Suprapubic skin (tissue), 4 donors: Measurements from ENCODE around the gene INPP5F. TPM values are rescaled to one million over a fixed set of nuclear protein-coding genes. Genes with fewer than 3 reads are reported as not detected.
"Not testable (repeated sequence)": the region's sequence is repeated elsewhere in the genome, so short reads cannot be mapped to it uniquely, and the experiment has no call there.

Source experiments
- DNase-seq, 2 donors: peaks; one replicate each; pipeline ENCODE4 v3.0.0-alpha.2; 2019; ENCODE audit warnings: low spot score in 2 of 2
- H3K27ac ChIP-seq: fragments of 200-600 bp; sonication (generic); one replicate; pipeline ENCODE4 v1.5.1; 2019
- H3K27me3 ChIP-seq: fragments of 200-600 bp; sonication (generic); one replicate; pipeline ENCODE4 v1.5.1; 2019
- H3K36me3 ChIP-seq: fragments of 200-600 bp; sonication (generic); one replicate; pipeline ENCODE4 v1.5.1; 2019
- H3K4me1 ChIP-seq: fragments of 200-600 bp; sonication (generic); one replicate; pipeline ENCODE4 v1.5.1; 2019
- H3K4me3 ChIP-seq: fragments of 200-600 bp; sonication (generic); one replicate; pipeline ENCODE4 v1.5.1; 2019; ENCODE audit warnings: mild to moderate bottlenecking
- H3K9me3 ChIP-seq: fragments of 200-600 bp; sonication (generic); one replicate; pipeline ENCODE4 v1.5.1; 2019
- EP300 ChIP-seq: sonication (generic); formaldehyde crosslinking; IDR thresholded peaks from one replicate; pipeline ENCODE4 v1.6.1; 2017; ENCODE audit warnings: antibody characterized with exemption
- POLR2A ChIP-seq, 2 donors: fragments of 450-650 bp; IDR thresholded peaks; one replicate each; pipeline ENCODE4 v1.6.1; 2017; ENCODE audit warnings: antibody characterized with exemption in 2 of 2, mild to moderate bottlenecking in 2 of 2, moderate library complexity in 2 of 2
- POLR2AphosphoS5 ChIP-seq, 3 donors: sonication (generic); formaldehyde crosslinking; IDR thresholded peaks; one replicate each; pipeline ENCODE4 v1.6.1; 2017; ENCODE audit warnings: antibody characterized with exemption in 3 of 3
- WGBS: methylation state at CpG from one replicate; pipeline ENCODE4 v1.1.5; 2018; 5-methylcytosine and 5-hydroxymethylcytosine counted together
- total RNA-seq, 4 donors: library from RNA; depleted of rRNA; stranded (reverse); fragments of >200 nt; gene quantifications; one replicate each; pipeline ENCODE4 v1.1.0, GENCODE V29; 2016
- TF ChIP-seq, protein P1 (sequence below), 2 donors: fragments of 200-600 bp in 1 of 2; fragments of 450-650 bp in 1 of 2; sonication (generic) in 1 of 2; IDR thresholded peaks; one replicate each; pipeline ENCODE4 v1.5.1; 2016 to 2019; ENCODE audit warnings: antibody characterized with exemption in 2 of 2, mild to moderate bottlenecking in 1 of 2, moderate library complexity in 1 of 2

Gene INPP5F
- total RNA-seq, 4 donors from 2014 or later, result 16.1 to 38.6 (median 19.3) TPM

DNA sequence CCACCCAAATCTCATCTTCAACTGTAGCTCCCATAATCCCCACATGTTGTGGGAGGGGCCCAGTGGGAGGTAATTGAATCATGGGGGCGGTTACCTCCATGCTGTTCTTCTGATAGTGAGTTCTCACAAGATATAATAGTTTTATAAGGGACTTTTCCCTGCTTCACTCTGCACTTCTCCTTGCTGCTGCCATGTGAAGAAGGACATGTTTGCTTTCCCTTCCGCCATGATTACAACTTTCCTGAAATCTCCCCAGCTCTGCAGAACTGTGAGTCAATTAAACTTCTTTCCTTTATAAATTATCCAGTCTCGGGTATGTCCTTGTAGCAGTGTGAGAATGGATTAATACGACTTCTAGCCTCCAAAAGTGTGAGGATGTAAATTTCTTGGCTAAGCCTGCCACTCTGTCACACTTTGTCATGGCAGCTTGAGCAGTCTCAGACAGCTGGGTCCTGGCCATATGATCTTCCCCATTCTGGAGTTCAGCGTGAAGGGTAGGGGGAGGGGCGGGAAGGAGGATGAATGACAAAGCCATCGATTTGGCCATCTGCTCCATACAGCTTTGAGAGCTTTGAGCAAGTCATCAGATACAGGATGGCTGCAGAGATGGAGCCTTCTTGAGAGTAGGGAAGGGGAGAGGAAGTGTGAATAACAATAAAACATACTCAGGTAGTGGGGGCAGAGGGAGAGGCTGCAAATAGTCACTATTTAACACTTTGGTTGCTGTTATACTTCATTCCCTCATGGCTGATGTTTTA lies 19.1 kb upstream of the INPP5F start:
- H3K36me3 ChIP-seq, result no peaks in the 10 kb centered on the region
- TF ChIP-seq POLR2AphosphoS5 (IDR thresholded peaks at IDR 0.05) (no peak), EP300 (no peak), POLR2A (IDR thresholded peaks at IDR 0.05) (no peak)
- TF ChIP-seq, protein P1, sequence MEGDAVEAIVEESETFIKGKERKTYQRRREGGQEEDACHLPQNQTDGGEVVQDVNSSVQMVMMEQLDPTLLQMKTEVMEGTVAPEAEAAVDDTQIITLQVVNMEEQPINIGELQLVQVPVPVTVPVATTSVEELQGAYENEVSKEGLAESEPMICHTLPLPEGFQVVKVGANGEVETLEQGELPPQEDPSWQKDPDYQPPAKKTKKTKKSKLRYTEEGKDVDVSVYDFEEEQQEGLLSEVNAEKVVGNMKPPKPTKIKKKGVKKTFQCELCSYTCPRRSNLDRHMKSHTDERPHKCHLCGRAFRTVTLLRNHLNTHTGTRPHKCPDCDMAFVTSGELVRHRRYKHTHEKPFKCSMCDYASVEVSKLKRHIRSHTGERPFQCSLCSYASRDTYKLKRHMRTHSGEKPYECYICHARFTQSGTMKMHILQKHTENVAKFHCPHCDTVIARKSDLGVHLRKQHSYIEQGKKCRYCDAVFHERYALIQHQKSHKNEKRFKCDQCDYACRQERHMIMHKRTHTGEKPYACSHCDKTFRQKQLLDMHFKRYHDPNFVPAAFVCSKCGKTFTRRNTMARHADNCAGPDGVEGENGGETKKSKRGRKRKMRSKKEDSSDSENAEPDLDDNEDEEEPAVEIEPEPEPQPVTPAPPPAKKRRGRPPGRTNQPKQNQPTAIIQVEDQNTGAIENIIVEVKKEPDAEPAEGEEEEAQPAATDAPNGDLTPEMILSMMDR (IDR thresholded peaks at IDR 0.05), result no peak
- 76% methylated on average over 7 of the region's 7 CpGs for WGBS
- no peak overlapping the region for H3K27ac ChIP-seq
- H3K4me3 ChIP-seq, result no peak overlapping the region
- H3K27me3 ChIP-seq, result no peaks in the 10 kb centered on the region
- no peak for DNase-seq
- H3K9me3 ChIP-seq, result no peaks in the 10 kb centered on the region
- H3K4me1 ChIP-seq, result no peaks in the 10 kb centered on the region

DNA sequence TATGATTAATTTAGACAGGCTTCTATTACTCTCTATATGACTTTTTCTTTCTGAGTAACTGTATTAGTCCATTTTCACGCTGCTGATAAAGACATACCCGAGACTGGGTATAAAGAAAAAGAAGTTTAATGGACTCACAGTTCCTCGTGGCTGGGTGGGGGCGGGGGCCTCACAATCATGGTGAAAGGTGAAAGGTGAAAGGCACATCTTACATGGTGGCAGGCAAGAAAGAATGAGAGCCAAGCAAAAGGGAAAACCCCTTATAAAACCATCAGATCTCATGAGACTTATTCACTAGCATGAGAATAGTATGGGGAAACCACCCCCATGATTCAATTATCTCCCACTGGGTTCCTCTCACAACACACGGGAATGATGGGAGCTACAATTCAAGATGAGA lies 18.5 kb upstream of the INPP5F start:
- not testable (repeated sequence) for H3K4me1 ChIP-seq, H3K9me3 ChIP-seq, H3K36me3 ChIP-seq, H3K27me3 ChIP-seq, H3K4me3 ChIP-seq, H3K27ac ChIP-seq, DNase-seq
- 89% methylated on average over 5 of the region's 5 CpGs for WGBS

DNA sequence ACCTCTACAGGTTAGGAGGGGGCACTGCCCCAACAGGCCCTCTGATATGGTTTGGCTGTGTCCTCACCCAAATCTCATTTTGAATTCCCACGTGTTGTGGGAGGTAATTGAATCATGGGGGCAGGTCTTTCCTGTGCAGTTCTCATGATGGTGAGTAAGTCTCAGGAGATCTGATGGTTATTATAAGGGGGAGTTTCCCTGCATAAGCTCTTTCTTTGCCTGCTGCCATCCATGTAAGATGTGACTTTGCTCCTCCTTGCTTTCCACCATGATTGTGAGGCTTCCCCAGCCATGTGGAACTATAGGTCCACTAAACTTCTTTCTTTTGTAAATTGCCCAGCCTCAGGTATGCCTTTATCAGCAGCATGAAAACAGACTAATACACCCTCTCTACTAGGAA lies 14.9 kb upstream of the INPP5F start:
- H3K27me3 ChIP-seq, H3K36me3 ChIP-seq, H3K9me3 ChIP-seq, H3K27ac ChIP-seq, DNase-seq, H3K4me3 ChIP-seq, H3K4me1 ChIP-seq: not testable (repeated sequence)
- WGBS, result 45% methylated on average over 1 of the region's 1 CpG

DNA sequence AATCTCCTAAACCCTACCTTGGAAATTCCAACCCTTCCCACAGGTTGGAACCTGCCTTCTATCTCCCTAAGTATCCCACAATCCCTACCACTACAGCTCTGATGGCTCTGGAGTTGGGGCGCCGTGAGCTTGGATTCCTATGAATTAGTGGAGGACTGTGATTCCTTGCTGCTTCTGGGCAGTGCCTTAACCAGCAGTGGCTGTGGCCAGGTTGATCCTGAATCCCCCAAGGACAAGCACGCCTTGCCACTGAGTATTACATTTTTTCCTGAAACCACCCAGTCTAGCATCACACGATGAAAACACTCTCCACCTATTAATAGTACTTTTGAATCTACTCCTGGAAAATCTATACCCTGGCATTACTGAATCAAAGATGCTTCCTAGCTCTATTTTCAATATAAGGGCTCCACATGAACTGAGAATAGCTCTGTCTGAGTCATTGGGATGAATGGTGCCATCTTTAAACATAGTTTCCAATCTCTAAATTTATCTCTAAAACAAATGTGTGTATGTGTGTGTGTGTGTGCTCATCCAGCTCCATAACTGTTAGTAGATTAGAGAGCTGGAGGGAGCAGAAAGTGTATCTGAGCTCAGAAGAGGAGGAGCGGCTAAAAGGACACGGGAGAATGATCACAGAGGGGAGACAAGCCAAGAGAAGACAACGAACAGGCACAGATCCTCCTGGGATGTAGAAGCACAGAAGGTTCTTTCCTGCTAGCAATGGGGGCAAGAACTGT lies 11.9 kb upstream of the INPP5F start:
- TF ChIP-seq EP300, result no peak
- TF ChIP-seq, protein P1 (IDR thresholded peaks at IDR 0.05), result no peak
- TF ChIP-seq POLR2AphosphoS5 (IDR thresholded peaks at IDR 0.05), result no peak
- H3K27ac ChIP-seq, result no peak overlapping the region
- WGBS, result 62% methylated on average over 7 of the region's 7 CpGs
- H3K4me3 ChIP-seq, result no peak overlapping the region
- no peaks in the 10 kb centered on the region for H3K9me3 ChIP-seq
- no peaks in the 10 kb centered on the region for H3K4me1 ChIP-seq
- no peaks in the 10 kb centered on the region for H3K36me3 ChIP-seq
- DNase-seq, result no peak
- H3K27me3 ChIP-seq, result no peaks in the 10 kb centered on the region

DNA sequence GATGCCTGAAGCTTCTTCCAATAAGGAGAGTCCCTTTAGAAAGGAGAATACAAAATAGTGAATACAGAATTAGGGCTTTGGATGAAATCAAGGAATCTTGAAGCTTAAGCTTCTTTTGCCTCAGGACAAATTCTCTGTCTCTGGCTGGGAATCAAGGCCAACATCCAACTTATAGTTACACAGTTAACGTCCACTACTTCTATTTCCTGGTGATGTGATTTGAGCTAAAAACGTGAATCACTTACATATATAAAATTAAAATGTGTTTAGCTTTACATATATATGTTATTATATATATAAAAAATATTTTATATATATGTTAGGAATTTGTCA lies 11.4 kb upstream of the INPP5F start:
- H3K4me3 ChIP-seq, result no peak overlapping the region
- H3K27me3 ChIP-seq, result no peaks in the 10 kb centered on the region
- H3K36me3 ChIP-seq, result no peaks in the 10 kb centered on the region
- TF ChIP-seq EP300 (no peak), POLR2A (IDR thresholded peaks at IDR 0.05) (no peak), POLR2AphosphoS5 (IDR thresholded peaks at IDR 0.05) (no peak)
- TF ChIP-seq, protein P1 (IDR thresholded peaks at IDR 0.05), result no peak
- DNase-seq, result no peak
- H3K4me1 ChIP-seq, result no peaks in the 10 kb centered on the region
- no peak overlapping the region for H3K27ac ChIP-seq
- H3K9me3 ChIP-seq, result no peaks in the 10 kb centered on the region
- 42% methylated on average over 2 of the region's 2 CpGs for WGBS

DNA sequence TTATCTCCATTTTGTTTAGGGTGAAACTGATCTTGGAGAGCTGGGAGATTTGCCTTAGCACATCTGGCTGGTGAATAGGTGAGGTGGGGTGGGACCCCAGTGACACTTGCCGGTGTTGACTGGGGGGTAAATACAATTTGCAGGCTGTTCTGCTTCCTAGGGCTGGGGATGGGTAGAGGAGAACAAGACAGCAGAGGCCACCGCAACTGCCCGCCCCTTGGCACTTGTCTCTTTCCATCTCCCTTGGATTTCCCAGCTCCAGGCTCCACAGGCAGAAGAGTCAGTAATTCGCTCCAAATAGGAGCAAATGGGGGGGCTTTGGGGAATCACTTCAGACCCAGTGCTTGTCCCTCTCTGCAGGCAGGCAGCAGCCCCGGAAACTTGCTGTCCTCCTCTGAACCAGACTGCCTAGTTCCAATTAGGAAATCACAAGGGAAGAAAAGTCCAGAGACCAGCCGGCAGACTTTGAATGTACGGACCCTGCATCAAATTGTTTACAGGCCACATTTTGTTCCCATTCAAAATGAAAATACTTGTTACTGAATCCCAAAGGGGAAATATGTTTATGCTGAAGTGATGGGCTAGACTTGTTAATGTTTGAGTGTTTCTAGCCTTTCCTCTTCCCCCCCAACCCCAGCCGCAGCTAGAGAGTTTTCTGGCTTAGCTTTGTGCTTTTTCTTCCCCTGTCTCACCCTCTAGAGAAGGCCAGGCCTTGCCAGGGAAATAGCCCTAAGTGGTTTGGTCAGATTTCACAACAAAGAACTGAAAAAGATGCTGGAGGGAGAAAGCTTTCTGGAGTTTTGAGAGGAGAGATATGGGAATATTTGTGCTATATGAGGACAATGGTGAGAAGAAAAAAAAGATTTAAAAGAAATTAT lies 10.0 kb upstream of the INPP5F start:
- no peaks in the 10 kb centered on the region for H3K4me1 ChIP-seq
- 69% methylated on average over 8 of the region's 8 CpGs for WGBS
- H3K9me3 ChIP-seq, result no peaks in the 10 kb centered on the region
- no peak for DNase-seq
- no peak overlapping the region for H3K27ac ChIP-seq
- TF ChIP-seq EP300, result no peak
- no peak for TF ChIP-seq POLR2AphosphoS5 (IDR thresholded peaks at IDR 0.05)
- TF ChIP-seq, protein P1 (IDR thresholded peaks at IDR 0.05), result no peak
- no peak for TF ChIP-seq POLR2A (IDR thresholded peaks at IDR 0.05)
- no peaks in the 10 kb centered on the region for H3K36me3 ChIP-seq
- H3K27me3 ChIP-seq, result no peaks in the 10 kb centered on the region
- H3K4me3 ChIP-seq, result no peak overlapping the region
